Measurements from ENCODE around the gene OR12D1.
"Not testable (repeated sequence)": the region's sequence is repeated elsewhere in the genome, so short reads cannot be mapped to it uniquely, and the experiment has no call there.

The OR12D1 gene

GRCh38 chr6:29414588-29414987 is at the start of gene OR12D1:
TSS of gene OR12D1 (plus strand) at chr6:29414928.
- no peak for DNase-seq (ENCODE audit: low read depth, low spot score)

GRCh38 chr6:29368765-29369164 is 46.0 kb upstream of the OR12D1 start, which contains the start of gene OR5V1:
TSS of gene OR5V1 (minus strand) at chr6:29368865. CDS start at chr6:29356195, 12,670 bp downstream.
- no peak for DNase-seq (ENCODE audit: low read depth, low spot score)

GRCh38 chr6:29375191-29375590 is 39.5 kb upstream of the OR12D1 start, which contains the start of gene OR12D3:
TSS of gene OR12D3 (minus strand) at chr6:29375291. CDS start at chr6:29375287, 4 bp downstream.
- DNase-seq (ENCODE audit: low read depth, low spot score), result no peak

- DNase-seq (ENCODE audit: low read depth, low spot score), result no peak
Observed at GRCh38 chr6:29376003-29376402, 38.7 kb upstream of the OR12D1 start.

GRCh38 chr6:29388533-29388932 is 26.2 kb upstream of the OR12D1 start:
- no peak for DNase-seq (ENCODE audit: low read depth, low spot score)

GRCh38 chr6:29395331-29395730 is 19.4 kb upstream of the OR12D1 start, which contains the start of gene OR12D2:
TSS of gene OR12D2 (plus strand) at chr6:29395631. CDS start at chr6:29396700, 1,069 bp downstream.
- no peak for DNase-seq (ENCODE audit: low read depth, low spot score)

GRCh38 chr6:29399525-29399924 is 15.2 kb upstream of the OR12D1 start:
- DNase-seq (ENCODE audit: low read depth, low spot score), result no peak

GRCh38 chr6:29403801-29404200 is 10.9 kb upstream of the OR12D1 start:
- no peak for DNase-seq (ENCODE audit: low read depth, low spot score)

GRCh38 chr6:29419516-29419915 is 4.8 kb downstream of the OR12D1 start:
- DNase-seq (ENCODE audit: low read depth, low spot score), result no peak

- no peak for DNase-seq (ENCODE audit: low read depth, low spot score)
Observed at GRCh38 chr6:29424168-29424567, 9.4 kb downstream of the OR12D1 start.

GRCh38 chr6:29424575-29424974 is 9.8 kb downstream of the OR12D1 start:
- no peak for DNase-seq (ENCODE audit: low read depth, low spot score)

GRCh38 chr6:29425075-29425474 is 10.3 kb downstream of the OR12D1 start:
- no peak for DNase-seq (ENCODE audit: low read depth, low spot score)

GRCh38 chr6:29426654-29427053 is 11.9 kb downstream of the OR12D1 start:
- DNase-seq (ENCODE audit: low read depth, low spot score), result no peak

- not testable (repeated sequence) for DNase-seq (ENCODE audit: low read depth, low spot score)
Observed at GRCh38 chr6:29436730-29437129, 22.0 kb downstream of the OR12D1 start.

GRCh38 chr6:29439006-29439405 is 24.3 kb downstream of the OR12D1 start, which contains the start of gene OR10C1:
TSS of gene OR10C1 (plus strand) at chr6:29439306. CDS start at chr6:29440016, 710 bp downstream.
- DNase-seq (ENCODE audit: low read depth, low spot score), result no peak

GRCh38 chr6:29442719-29443118 is 28.0 kb downstream of the OR12D1 start:
- no peak for DNase-seq (ENCODE audit: low read depth, low spot score)

GRCh38 chr6:29444031-29444430 is 29.3 kb downstream of the OR12D1 start:
- not testable (repeated sequence) for DNase-seq (ENCODE audit: low read depth, low spot score)

- no peak for DNase-seq (ENCODE audit: low read depth, low spot score)
Observed at GRCh38 chr6:29447670-29448069, 32.9 kb downstream of the OR12D1 start.

- DNase-seq (ENCODE audit: low read depth, low spot score), result no peak
Observed at GRCh38 chr6:29451471-29452193, 36.9 kb downstream of the OR12D1 start.

- DNase-seq (ENCODE audit: low read depth, low spot score), result no peak
Observed at GRCh38 chr6:29456971-29457370, 42.2 kb downstream of the OR12D1 start, which contains the start of the genes OR11A1 and OR2H1. TSS of gene OR11A1 (minus strand) at chr6:29457071. CDS start at chr6:29427641, 29,430 bp downstream. TSS of gene OR2H1 (plus strand) at chr6:29457155. CDS start at chr6:29461770, 4,615 bp downstream.

- DNase-seq (ENCODE audit: low read depth, low spot score), result no peak
Observed at GRCh38 chr6:29461021-29461814, 46.5 kb downstream of the OR12D1 start.

GRCh38 chr6:29462022-29462421 is 47.3 kb downstream of the OR12D1 start:
- DNase-seq (ENCODE audit: low read depth, low spot score), result no peak

Data from activated CD4-positive, CD25-positive, alpha-beta regulatory T cell treated with anti-CD3 and anti-CD28 coated beads, Interleukin-2, amount 50 U/mL, for 16 hours (primary cell).